Activated T-cell treated with anti-CD3 and anti-CD28 coated beads for 1 hour (primary cell): Measurements from ENCODE around the gene PXN.

ENCODE experiments used
- DNase-seq: peaks from one replicate; pipeline ENCODE4 v3.0.0-alpha.2; 2020; ENCODE audit warnings: low read depth

The PXN gene

GRCh38 chr12:120172053-120172452 lies 93.5 kb downstream of the PXN start:
- DNase-seq = no peak

GRCh38 chr12:120170631-120171030 lies 94.9 kb downstream of the PXN start:
- DNase-seq = no peak

- DNase-seq = no peak
These were observed 95.6 kb downstream of the PXN start for GRCh38 chr12:120169946-120170345.

GRCh38 chr12:120168337-120168736 lies 97.2 kb downstream of the PXN start:
- no peak for DNase-seq

GRCh38 chr12:120167529-120168095 lies 97.9 kb downstream of the PXN start:
- DNase-seq = no peak

- DNase-seq = no peak
These were observed 101.2 kb downstream of the PXN start for GRCh38 chr12:120164293-120164692.

- DNase-seq = no peak
These were observed 102.8 kb downstream of the PXN start for GRCh38 chr12:120162763-120163162.

GRCh38 chr12:120161852-120162251 lies 103.7 kb downstream of the PXN start:
- no peak for DNase-seq
